HG03175 (cell line): ENCODE data around the gene DRC3.

Source experiments
- ATAC-seq: cut with Tn5 transposase; IDR thresholded peaks from one replicate; pipeline ENCODE4 v1.9.1; 2021; ENCODE audit warnings: mild to moderate bottlenecking, moderate library complexity; ENCODE audit not compliant: unreplicated experiment

The DRC3 gene

DNA sequence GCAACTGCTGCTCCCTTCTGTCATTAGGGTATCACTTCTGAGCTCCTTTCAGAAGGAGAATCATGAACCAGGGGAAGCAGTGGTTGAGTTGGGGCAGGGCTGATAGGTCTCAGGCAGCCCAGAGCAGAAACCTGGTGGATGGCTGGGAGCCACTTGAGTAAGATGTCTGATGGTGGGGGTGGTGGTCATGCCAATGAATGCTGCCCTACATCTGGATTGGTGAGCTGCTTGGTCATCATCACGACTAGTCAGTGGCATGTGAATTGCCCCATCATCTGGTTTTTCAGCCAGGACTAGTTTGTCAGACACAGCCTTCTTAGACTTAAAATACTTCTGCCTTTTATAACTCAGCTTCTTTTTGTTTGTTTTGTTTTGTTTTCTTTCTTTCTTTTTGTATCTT, 69.1 kb downstream of the DRC3 start:
- no peak for ATAC-seq

DNA sequence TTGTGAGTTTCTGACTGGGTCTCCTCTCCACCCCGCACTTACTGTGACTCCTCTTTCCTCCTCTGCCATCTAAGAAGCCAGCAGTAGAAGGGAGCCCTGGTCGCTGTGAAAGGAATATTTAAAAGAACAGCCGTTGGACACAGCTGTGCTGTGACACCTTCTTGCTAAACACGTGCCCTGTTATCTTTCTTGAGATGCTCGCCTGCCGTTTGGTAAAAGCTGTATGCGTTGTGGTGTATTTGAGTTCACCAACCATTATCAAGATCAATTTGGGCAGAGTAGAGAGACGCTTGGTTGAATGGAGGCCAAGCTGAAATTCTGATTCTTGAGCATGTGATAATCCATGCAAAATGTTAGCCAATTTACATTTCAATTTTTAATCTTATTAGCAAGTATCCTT, 70.3 kb downstream of the DRC3 start:
- no peak for ATAC-seq

DNA sequence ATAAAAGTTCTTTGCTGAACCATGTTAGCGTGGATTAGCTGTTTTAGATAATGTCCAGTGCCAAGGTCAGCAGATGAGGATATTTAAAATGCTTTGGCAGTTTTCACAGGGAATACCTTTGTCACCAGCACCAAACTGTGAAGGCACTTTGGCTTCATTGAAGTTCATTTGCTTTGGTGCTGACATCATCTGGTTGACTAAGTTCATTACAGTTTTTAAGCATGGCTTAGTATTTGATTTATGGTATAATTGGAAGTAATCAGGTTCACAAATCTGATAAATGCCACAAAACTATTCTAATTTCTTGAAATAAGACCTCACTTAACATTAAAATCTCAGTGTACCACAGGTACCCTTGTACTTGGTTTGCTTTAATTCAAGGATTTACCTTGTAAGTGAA, 70.8 kb downstream of the DRC3 start:
- no peak for ATAC-seq

DNA sequence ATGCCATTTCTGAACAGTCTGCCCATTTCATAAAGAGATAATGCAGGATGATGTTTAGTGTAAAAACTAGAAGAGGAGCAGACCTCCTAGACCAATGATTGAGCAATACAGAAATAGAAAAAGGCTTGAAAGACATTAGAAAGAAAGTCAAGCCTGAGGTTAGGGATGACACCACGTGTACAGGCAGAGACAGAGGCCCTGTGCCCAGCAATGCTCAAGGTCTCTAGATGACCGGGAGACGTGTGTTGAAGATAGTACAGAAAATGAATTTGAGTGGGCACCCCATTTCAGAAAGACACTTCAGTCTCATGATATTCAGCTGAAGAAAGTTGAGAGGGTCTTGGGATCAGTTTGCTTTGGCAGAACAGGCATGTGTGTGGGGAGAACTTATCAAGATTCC, 71.9 kb downstream of the DRC3 start:
- ATAC-seq = no peak

DNA sequence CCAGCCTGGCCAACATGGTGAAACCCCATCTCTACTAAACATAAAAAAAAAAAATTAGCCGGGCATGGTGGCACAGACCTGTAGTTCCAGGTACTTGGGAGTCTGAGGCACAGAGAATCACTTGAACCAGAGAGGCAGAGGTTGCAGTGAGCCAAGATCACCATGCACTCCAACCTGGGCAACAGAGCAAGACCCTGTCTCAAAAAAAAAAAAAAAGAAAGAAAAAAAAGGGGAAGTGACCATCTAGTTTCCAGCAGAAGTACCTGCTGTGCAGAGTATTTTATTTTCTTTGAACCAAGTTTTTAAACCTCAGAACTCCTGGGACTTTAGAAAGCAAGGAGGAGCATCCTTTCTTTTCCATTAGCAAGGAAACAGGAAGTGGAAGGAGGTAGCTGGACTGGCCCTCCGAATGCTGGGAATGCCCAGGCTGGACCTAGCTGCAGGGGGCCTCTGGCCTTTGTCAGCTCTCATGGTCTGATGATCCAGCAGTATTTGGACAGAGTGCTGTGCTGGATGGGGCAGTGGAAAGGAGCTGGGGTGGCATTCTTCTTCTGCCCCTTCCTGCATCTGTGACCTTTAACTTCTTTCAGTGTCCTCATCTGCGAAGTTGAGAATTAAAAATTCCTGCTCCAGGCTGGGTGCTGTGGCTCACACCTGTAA, 73.2 kb downstream of the DRC3 start:
- ATAC-seq = no peak

DNA sequence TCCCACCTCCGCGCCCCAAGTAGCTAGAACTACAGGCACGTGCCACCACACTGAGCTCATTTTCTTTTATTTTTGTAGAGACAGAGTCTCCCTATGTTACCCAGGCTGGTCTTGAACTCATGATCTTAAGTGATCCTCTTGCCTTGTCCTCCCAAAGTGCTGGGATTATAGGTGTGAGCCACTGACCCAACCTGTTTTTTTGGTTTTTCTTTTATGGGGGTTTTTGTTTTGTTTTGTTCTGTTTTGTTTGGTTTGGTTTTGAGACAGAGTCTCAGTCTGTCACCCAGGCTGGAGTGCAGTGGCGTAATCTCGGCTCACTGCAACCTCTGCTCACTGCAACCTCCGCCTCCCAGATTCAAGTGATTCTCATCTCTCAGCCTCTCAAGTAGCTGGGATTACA, 82.9 kb downstream of the DRC3 start:
- ATAC-seq = no peak

DNA sequence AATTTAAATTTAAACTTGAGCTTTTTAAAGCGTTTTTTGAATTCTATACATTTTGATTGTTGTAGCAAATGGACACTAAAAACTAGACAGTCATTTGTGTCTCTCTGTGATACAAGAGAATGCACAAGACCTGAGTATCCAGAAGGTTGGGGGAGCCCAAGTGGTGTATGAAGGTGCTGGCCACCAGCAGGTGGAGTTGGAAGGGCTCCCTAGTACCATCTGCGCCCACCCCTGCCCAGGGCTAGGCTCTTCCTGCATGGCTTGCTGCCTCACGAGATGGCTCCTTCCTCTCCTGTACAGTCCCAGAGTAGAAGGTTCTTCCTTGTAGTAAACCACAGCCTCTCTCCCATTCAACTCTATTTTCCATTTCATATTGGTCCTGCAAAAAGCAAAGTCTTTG, 83.6 kb downstream of the DRC3 start:
- no peak for ATAC-seq

DNA sequence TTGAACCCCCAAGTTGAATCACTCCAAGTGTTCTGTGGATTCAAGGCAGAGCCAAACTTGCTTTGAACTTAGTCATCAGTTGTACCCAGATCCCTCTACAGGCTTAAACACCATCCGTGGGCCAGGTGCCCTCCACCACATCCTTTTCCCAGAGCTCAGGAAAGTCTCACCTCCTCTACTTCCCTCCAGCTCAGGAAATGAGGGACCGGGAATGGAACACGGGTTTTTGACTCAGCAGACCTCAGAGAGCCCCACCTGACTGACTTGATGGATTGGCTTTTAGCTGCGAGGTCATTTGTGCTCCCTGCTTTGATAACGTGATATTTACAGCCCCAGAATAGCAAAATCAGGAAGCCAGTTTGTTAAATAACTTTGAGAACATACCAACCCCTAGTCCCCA, 86.6 kb downstream of the DRC3 start:
- no peak for ATAC-seq

DNA sequence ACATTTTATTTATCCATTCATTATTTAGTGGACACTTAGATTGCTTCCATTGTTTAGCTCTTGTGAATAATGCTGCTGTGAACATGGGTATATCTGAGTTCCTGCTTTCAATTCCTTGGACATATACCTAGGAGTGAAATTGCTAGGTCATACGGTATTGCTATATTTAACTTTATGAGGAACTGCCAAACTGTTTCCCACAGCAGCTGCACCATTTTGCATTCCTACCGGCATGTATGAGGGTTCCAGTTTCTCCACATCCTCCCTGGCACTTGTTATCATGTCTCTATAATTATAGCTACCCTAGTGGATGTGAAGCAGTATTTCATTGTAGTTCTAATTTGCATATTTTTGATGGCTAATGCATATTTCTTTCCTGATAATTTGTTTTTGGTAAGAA, 91.4 kb downstream of the DRC3 start:
- ATAC-seq = no peak

DNA sequence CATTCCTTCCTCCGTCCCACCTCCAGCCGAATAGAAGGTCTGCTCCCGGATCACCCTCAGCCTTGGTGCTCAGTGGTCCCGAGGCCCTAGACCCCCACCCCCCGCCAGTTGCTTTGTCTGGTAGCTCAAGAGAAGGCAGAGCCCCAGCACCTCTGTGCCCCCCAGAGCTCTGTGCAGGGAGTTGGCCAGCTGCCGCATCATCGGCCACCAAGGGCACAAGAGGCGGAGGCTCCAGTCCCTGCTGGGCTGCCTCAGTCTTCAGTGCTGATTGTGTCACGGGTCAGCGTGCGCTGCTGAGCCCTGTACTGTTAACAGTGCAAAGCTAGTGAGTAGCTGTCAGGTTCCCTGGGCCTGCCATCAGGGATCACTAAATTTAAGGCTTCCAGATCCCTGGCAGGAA, 92.9 kb downstream of the DRC3 start:
- no peak for ATAC-seq
